SK-N-SH (cell line): Measurements from ENCODE around the gene SFMBT2.

ENCODE experiments used
- CHD2 ChIP-seq: fragments of 150-350 bp; IDR thresholded peaks from 2 replicates; pipeline ENCODE4 v1.6.1; 2018; ENCODE audit warnings: low read length; ENCODE audit not compliant: partially characterized antibody
- CTCF ChIP-seq: fragments of 200-600 bp; sonication (generic); IDR thresholded peaks from 2 replicates; pipeline ENCODE4 v1.6.1; 2017; ENCODE audit warnings: antibody characterized with exemption, mild to moderate bottlenecking, moderate library complexity
- EP300 ChIP-seq, 2 experiments: IDR thresholded peaks; 2 replicates each; pipeline versions ENCODE4 v1.4.0 to v1.6.1; 2012; ENCODE audit warnings: borderline replicate concordance in 1 of 2, low read depth in 1 of 2, low read length in 1 of 2
- EZH2phosphoT487 ChIP-seq: fragments of 200-600 bp; sonication (generic); IDR thresholded peaks from 2 replicates; pipeline ENCODE4 v1.6.1; 2017; ENCODE audit warnings: low read depth, mixed run types, mild to moderate bottlenecking, antibody characterized with exemption, moderate library complexity, borderline replicate concordance
- JUND ChIP-seq: IDR thresholded peaks from 2 replicates; pipeline ENCODE4 v1.4.0; 2012
- MAX ChIP-seq: IDR thresholded peaks from 2 replicates; pipeline ENCODE4 v1.4.0; 2012; ENCODE audit warnings: low read depth
- NFIC ChIP-seq: IDR thresholded peaks from 2 replicates; pipeline ENCODE4 v1.4.0; 2012; ENCODE audit warnings: borderline replicate concordance

- TF ChIP-seq CTCF (no peak), JUND (no peak), EP300 (IDR thresholded peaks at IDR 0.05; ENCODE audit: borderline replicate concordance in 1 of 2, low read depth in 1 of 2, low read length in 1 of 2) (no peak), EZH2phosphoT487 (no peak), CHD2 (no peak), MAX (no peak), NFIC (no peak)
These were observed 149.9 kb downstream of the SFMBT2 start for GRCh38 chr10:7260912-7261311.
